ENCODE results near the gene HSD17B12.

DNA sequence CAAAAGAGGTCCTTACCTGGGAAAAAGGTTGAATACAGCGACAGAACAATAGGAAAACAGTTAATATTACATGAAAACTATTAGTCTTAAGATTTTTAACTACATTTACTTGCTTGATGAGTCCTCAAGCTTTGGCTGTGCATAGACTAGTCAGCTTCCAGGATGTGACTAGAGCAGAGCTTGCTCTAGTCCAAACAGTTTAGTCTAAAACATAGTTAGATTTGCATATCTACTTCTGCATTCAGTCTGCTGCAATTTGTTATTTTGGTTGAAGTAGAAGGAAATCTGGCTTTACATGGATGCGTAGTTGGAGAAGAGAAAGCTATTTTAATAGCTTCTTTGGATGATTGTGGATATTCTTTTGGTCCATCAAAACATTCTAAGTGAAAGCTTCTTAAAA lies 104.8 kb downstream of the HSD17B12 start:
- no peak for TF ChIP-seq CTCF (IDR thresholded peaks at IDR 0.05)
- TF ChIP-seq POLR2AphosphoS5 (IDR thresholded peaks at IDR 0.05): no peak

Data from breast epithelium (tissue), 3 donors.